ENCODE results near the gene HFE.

HFE gene

GRCh38 chr6:26129656-26130055 is 42.4 kb downstream of the HFE start:
- H3K4me3 ChIP-seq (ENCODE audit: low read length): no peak overlapping the region
- H3K36me3 ChIP-seq (replicated peaks; ENCODE audit: insufficient read depth, low read length): no peaks in the 10 kb centered on the region
- no peaks in the 10 kb centered on the region for H4K20me1 ChIP-seq (ENCODE audit: insufficient read depth, low read length)
- TF ChIP-seq EZH2phosphoT487 (IDR thresholded peaks at IDR 0.05; ENCODE audit: low read length) (no peak), EZH2 (optimal IDR thresholded peaks at IDR 0.05; ENCODE audit: low read depth, low read length) (no peak)
- TF ChIP-seq, protein P1, sequence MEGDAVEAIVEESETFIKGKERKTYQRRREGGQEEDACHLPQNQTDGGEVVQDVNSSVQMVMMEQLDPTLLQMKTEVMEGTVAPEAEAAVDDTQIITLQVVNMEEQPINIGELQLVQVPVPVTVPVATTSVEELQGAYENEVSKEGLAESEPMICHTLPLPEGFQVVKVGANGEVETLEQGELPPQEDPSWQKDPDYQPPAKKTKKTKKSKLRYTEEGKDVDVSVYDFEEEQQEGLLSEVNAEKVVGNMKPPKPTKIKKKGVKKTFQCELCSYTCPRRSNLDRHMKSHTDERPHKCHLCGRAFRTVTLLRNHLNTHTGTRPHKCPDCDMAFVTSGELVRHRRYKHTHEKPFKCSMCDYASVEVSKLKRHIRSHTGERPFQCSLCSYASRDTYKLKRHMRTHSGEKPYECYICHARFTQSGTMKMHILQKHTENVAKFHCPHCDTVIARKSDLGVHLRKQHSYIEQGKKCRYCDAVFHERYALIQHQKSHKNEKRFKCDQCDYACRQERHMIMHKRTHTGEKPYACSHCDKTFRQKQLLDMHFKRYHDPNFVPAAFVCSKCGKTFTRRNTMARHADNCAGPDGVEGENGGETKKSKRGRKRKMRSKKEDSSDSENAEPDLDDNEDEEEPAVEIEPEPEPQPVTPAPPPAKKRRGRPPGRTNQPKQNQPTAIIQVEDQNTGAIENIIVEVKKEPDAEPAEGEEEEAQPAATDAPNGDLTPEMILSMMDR (IDR thresholded peaks at IDR 0.05; ENCODE audit: low read length): no peak
- H3K79me2 ChIP-seq (ENCODE audit: low read length): peaks cover 17% of the 10 kb centered on the region
- no peaks in the 10 kb centered on the region for H3K27me3 ChIP-seq (replicated peaks; ENCODE audit: insufficient read depth, low read length)
- peaks cover 8% of the 10 kb centered on the region; the same call in 1 of the 2 replicates for H3K4me1 ChIP-seq (ENCODE audit: low read length)
- peaks cover 17% of the 10 kb centered on the region for H3F3A ChIP-seq (ENCODE audit: insufficient read depth, low read length)
- H3K9ac ChIP-seq (ENCODE audit: low read length): no peak overlapping the region
- no peak overlapping the region for H3K4me2 ChIP-seq (ENCODE audit: low read depth, low read length)
- no peak for DNase-seq
- H2AFZ ChIP-seq (ENCODE audit: low read length): no peak overlapping the region
- no peak overlapping the region for H3K27ac ChIP-seq (ENCODE audit: low read length)
- H3K9me3 ChIP-seq (replicated peaks; ENCODE audit: insufficient read depth, low read length): no peaks in the 10 kb centered on the region
- no peaks in the 10 kb centered on the region for H3K9me2 ChIP-seq (replicated peaks; ENCODE audit: insufficient read depth, low read length)

- Histone ChIP-seq H3K4me2 (ENCODE audit: low read depth, low read length) (no peak overlapping the region), H3K79me2 (ENCODE audit: low read length) (peaks cover 8% of the 10 kb centered on the region; the same call in 1 of the 2 replicates)
Measured at GRCh38 chr6:26130581-26131249, 43.5 kb downstream of the HFE start.

DNA sequence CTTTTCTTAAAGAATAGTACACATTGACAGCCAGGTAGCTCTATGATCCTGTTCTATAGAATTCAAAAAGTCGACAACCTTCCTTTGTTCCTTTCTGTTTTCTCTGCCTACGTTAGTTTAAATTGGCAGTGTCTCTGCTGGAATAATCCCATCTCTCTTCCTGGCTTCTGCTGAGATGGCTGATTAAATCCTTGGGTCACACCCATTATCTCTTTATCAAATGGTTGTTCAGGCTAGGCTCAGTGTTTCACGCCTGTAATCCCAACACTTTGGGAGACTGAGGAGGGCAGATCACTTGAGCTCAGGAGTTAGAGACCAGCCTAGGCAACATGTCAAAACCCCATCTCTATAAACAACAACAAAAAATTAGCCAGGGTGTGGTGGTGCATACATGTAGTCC is 44.4 kb downstream of the HFE start:
- Histone ChIP-seq H3K36me3 (replicated peaks; ENCODE audit: insufficient read depth, low read length) (no peaks in the 10 kb centered on the region), H3K4me3 (ENCODE audit: low read length) (no peak overlapping the region), H3K9me2 (replicated peaks; ENCODE audit: insufficient read depth, low read length) (no peaks in the 10 kb centered on the region), H4K20me1 (ENCODE audit: insufficient read depth, low read length) (no peaks in the 10 kb centered on the region), H3K9ac (ENCODE audit: low read length) (no peak overlapping the region), H3K4me2 (ENCODE audit: low read depth, low read length) (no peak overlapping the region), H3K27ac (ENCODE audit: low read length) (no peak overlapping the region), H3F3A (ENCODE audit: insufficient read depth, low read length) (no peaks in the 10 kb centered on the region), H3K27me3 (replicated peaks; ENCODE audit: insufficient read depth, low read length) (no peaks in the 10 kb centered on the region), H3K4me1 (ENCODE audit: low read length) (peaks cover 6% of the 10 kb centered on the region; the same call in 1 of the 2 replicates), H2AFZ (ENCODE audit: low read length) (no peak overlapping the region), H3K9me3 (replicated peaks; ENCODE audit: insufficient read depth, low read length) (no peaks in the 10 kb centered on the region), H3K79me2 (ENCODE audit: low read length) (no peaks in the 10 kb centered on the region)
- DNase-seq: no peak
- TF ChIP-seq EZH2 (optimal IDR thresholded peaks at IDR 0.05; ENCODE audit: low read depth, low read length) (no peak), EZH2phosphoT487 (IDR thresholded peaks at IDR 0.05; ENCODE audit: low read length) (no peak)
- TF ChIP-seq, protein P1 (IDR thresholded peaks at IDR 0.05; ENCODE audit: low read length): no peak

More at GRCh38 chr6:26130581-26131249, 43.5 kb downstream of the HFE start:
- Histone ChIP-seq H3K27me3 (replicated peaks; ENCODE audit: insufficient read depth, low read length) (no peaks in the 10 kb centered on the region), H3K4me3 (ENCODE audit: low read length) (no peak overlapping the region), H3K36me3 (replicated peaks; ENCODE audit: insufficient read depth, low read length) (no peaks in the 10 kb centered on the region), H2AFZ (ENCODE audit: low read length) (no peak overlapping the region), H3K9ac (ENCODE audit: low read length) (no peak overlapping the region), H3F3A (ENCODE audit: insufficient read depth, low read length) (peaks cover 6% of the 10 kb centered on the region), H3K9me3 (replicated peaks; ENCODE audit: insufficient read depth, low read length) (no peaks in the 10 kb centered on the region), H3K4me1 (ENCODE audit: low read length) (peaks cover 8% of the 10 kb centered on the region; the same call in 1 of the 2 replicates), H3K9me2 (replicated peaks; ENCODE audit: insufficient read depth, low read length) (no peaks in the 10 kb centered on the region), H4K20me1 (ENCODE audit: insufficient read depth, low read length) (no peaks in the 10 kb centered on the region), H3K27ac (ENCODE audit: low read length) (no peak overlapping the region)
- TF ChIP-seq EZH2phosphoT487 (IDR thresholded peaks at IDR 0.05; ENCODE audit: low read length) (no peak), EZH2 (optimal IDR thresholded peaks at IDR 0.05; ENCODE audit: low read depth, low read length) (no peak)
- TF ChIP-seq, protein P1 (IDR thresholded peaks at IDR 0.05; ENCODE audit: low read length): no peak
- DNase-seq: no peak
